AML-193 (cell line): Measurements from ENCODE around the gene CYP46A1.
"Not testable (repeated sequence)": the region's sequence is repeated elsewhere in the genome, so short reads cannot be mapped to it uniquely, and the experiment has no call there.

Experiments used
- DNase-seq, 2 experiments: peaks; one replicate each; lab custom pipeline; 2025; lab: John Stamatoyannopoulos, UW

Gene CYP46A1

DNA sequence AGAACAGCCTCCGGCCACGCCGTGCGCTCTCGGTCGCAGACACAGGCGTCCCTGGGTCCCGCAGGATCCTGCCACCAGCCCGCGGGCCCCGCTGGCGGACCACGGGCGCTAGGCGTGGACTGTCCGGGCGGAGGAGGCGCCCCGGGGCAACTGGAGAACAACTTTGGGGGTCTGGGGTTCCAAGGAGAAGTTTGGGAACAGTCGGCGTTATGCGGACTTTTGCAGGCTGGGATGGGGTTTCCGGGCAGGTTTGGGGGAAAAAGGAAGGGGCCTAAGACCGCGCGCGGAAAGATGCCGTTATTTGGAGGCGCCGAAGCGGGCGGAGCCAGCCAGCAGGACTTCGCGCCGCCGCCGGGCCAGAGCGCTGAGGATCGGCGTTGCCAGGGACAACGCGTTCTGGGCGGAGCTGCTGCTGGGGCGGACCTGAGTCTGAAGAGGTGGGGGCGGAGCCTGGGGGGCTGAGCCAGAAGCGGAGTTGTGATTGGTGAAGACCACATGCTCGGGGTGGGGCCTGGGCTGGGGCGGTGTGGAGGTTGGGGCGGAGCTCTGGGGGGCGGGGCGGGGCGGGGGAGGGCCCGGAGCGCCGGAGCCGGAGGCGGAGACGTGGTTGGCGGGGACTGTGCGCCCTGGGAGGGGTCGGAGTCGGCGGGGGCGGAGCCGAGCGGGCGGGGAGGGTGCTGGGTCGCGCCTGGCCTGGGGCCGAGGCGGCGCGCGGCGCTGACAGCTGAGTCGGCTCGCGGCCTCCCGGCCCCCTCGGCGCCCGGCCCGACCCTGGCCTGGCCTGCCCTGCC is at the start of gene CYP46A1:
Gene CYP46A1, plus strand, starts transcription at position 680 of the 791 bp plus-strand sequence. CDS start 120 bp downstream, outside the sequence.
- DNase-seq: peak; percentile 92 to 96

DNA sequence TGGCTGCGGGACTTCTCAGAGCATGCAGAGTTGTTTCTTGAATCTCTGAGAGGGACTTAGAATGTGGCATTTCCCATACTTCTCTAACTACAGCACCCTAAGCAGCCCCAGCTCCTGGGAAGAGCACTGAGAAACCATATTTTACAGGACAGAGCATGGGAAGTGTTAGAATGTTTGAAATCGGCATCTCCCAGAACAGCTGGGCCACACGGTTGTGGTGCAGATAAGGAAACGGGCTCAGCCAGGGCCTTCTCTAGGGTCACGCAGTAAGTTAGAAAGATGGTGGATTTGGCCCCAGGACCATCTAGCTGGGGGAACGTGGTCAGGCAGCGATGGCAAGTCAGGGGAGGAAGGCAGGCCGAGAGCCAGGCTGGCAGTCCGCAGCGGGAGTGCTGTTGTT is 49.7 kb upstream of the CYP46A1 start:
- DNase-seq: no peak

DNA sequence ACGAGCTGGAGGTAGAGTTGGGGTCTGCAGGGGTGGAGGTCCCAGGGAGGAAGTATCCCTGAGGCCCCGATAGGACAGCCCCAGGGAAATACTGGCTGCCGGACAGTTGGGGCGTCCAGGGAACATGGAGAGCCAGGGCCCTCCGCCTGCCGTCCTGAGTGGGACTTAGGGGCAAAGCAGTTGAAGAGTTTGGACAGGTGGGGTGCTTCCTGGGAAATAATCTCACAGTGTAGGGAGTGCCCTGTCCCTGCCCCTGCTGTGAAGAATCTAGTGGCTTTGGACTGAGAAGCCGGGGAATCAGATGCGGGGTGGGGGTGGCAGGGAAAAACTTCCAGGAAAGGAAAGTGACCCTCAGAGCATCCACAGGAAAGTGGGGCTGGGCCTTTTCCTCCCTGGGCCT is 49.0 kb upstream of the CYP46A1 start:
- no peak for DNase-seq

DNA sequence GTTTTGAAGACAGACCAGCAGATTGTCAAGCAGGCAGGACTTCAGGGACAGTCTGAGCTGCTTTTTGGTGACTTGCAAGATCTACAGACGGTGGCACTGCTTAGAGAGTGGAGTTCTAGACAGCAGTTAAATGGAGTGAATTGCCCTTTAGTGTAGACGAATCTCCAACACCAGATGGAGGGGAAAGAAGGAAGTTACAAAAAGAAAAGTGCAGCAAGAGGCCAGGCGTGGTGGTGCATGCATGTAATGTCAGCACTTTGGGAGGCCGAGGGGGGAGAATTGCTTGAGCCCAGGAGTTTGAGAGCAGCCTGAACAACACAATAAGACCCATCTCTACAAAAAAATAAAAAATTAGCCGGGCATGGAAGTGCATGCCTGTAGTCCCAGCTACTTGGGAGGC is 47.6 kb upstream of the CYP46A1 start:
- DNase-seq: peak in 1 of 2 experiments; percentile 1

DNA sequence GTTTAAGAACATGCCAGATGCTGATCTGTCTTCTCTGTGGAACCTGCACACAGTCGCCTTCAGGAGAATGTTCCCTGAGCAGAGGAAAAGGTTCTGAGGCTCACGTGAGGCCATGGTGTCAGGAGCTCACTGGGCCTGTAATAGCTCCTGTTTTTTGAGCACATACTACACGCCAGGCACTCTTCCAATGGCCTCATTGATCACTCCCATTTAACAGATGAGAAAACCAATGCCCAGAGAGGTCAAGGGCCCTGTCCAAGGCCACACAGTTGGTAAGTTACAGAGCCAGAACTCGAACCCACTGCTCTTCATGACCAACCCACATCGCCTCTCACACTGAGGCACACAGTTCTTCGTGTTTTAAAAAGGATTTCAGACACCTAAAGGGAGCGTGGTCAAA is 46.5 kb upstream of the CYP46A1 start:
- no peak for DNase-seq

DNA sequence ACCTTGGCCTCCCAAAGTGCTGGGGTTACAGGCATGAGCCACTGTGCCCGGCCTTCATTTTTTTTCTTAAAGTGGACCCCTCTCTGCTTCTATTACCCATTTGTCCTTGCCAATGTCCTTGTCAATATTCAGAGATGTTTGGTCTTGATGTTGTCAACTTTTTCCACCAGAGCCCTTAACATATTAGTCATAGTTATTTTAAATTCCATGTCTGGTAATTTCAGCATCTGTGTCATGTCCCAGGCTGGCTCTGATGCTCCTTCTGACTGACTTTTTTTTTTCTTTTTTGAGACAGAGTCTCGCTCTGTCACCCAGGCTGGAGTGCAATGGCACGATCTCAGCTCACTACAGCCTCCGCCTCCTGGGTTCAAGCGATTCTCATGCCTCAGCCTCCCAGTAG is 41.3 kb upstream of the CYP46A1 start:
- DNase-seq: not testable (repeated sequence)

DNA sequence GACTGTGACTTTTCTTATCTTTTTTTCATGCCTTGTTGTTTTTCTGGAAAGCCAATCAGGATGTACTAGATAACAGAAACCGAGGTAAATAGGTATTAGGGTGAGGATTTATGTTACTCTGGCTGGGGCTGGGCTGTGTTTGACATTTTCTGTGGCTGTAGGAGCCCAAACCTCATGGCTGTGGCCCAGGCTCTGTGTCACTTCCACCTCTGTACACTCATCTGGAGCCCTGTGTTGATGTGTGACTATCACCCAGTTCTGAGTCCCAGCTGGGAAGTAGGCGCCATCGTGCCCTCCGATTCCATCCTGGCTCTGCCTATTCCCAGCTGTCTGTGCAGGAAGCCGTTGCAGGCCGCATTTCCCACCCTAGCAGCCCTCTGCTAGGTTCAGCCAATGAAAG is 40.8 kb upstream of the CYP46A1 start:
- no peak for DNase-seq

DNA sequence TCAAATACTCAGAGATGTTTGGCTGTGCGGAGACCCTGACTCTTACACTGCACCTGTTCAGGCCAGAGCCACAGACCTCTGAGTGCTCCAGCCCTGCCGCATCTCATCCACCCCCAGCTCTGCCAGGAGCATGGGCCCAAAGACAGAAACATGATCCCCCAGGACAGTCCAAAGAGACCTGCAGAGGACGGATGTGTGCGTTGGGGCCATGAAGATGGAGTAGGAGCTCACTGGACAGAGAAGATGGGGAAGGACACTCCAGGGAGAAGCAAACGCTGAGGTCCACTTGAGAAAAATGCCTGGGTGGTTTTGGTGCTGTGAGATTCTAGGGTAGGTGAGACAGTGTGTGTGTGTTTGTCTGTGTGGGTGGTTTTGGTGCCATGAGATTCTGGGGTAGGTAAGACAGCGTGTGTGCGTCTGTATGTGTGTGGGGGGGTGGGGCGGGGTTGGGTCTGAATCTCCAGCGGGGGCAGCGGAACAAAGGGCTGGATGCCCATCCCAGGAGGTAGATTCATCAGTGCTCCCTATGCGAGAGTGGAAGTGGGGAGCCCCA is 40.0 kb upstream of the CYP46A1 start:
- no peak for DNase-seq

DNA sequence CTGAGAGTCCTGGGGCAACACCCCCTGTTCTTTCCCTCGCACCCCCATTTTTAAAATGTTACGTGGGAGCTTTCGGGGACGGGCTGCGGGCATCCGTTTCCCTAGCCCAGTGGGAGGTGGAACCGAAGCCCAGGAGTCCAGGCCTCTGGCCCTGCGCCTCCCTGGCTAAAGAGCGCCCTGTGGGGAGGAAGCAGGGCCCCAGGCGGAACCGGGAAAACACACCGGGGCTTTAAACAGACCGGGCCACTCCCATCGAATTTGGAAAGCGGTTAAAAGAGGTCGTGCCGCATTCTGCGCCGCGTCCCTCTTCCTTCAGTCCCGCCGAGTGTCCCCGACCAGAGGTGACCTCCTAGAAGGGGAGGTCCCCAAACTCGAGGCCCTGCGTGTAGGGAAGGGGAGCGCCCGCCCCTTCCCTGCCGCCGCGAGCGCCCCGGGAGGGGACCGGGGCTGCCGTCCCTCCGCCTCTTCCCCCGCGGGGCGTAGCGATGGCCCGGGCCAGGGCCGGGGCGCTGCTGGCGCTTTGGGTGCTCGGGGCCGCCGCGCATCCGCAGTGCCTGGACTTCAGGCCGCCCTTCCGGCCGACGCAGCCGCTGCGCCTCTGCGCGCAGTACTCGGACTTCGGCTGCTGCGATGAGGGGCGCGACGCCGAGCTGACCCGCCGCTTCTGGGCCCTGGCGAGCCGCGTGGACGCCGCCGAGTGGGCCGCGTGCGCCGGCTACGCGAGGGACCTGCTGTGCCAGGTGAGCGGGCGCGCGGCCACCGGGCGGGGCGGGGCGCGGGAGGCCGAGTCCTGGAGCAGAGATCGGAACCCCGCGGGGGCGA is 39.2 kb upstream of the CYP46A1 start, which contains the start of gene HHIPL1:
Gene HHIPL1, plus strand, starts transcription at position 407 of the 822 bp plus-strand sequence. Its CDS starts 79 bp downstream, at position 486.
- no peak for DNase-seq

DNA sequence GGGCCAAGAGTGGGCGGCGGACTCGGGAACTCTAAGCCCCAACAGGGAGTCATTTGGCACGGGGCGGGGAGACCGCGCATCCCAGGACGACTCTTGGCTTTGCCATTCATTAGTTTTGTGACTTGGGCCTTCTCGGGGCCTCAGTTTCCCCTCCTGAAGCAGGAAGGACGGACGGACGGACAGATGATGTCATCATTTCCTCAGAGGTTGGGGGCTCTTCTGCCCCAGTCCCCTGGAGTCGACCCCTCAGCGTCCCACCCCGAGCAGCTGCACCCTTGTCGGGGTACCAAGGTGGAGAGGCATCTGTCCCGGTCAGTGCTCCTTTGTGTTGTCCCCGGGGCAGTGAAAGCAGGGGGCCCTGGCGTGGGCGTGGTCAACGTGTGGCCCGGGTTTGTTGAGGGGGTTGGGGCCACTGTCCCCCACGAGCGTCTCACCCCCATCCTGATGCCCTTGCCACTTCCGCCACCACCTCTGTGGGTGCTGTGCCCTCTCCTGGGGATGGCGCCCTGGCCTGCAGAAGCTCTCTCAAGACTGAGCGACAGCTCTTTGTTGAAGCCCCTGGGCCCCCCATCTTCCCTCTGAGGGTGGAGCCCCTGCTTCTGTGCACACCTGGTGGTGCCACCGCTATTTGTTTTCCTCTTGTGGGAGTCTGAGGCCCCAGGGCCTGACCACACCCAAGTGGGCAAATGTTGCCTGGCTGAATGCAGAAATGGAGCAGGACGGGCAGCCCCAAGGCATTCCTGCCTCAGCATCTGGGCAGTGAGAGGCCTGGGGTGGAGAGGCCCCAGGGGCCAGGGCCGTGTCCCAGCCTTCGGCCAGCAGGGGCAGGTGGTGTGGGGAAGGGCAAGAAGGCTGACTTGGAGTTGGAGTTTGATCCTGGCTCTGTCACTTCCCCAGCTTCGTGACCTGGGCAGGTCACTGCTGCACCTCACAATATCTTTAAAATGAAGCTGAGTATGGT is 38.3 kb upstream of the CYP46A1 start:
- DNase-seq: no peak

DNA sequence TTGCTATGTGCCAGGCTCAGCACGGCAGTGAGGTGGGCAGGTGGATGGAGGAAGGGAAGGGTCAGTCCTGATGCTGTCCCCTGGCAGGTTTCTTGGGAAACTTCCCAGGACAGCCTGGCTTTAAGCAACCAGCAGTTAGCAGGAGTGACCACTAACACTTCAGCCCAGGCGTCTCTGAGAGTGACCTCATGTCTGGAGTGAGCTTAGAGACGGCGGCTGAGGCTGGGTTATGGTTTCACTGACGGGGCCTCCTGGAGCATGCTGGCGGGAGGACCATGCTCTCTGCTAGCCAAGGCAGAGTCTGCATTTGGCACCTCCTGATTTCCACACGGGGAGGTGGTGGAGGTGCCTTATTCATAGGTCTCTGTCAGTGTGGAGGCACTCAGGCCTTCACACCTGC is 36.7 kb upstream of the CYP46A1 start:
- no peak for DNase-seq

DNA sequence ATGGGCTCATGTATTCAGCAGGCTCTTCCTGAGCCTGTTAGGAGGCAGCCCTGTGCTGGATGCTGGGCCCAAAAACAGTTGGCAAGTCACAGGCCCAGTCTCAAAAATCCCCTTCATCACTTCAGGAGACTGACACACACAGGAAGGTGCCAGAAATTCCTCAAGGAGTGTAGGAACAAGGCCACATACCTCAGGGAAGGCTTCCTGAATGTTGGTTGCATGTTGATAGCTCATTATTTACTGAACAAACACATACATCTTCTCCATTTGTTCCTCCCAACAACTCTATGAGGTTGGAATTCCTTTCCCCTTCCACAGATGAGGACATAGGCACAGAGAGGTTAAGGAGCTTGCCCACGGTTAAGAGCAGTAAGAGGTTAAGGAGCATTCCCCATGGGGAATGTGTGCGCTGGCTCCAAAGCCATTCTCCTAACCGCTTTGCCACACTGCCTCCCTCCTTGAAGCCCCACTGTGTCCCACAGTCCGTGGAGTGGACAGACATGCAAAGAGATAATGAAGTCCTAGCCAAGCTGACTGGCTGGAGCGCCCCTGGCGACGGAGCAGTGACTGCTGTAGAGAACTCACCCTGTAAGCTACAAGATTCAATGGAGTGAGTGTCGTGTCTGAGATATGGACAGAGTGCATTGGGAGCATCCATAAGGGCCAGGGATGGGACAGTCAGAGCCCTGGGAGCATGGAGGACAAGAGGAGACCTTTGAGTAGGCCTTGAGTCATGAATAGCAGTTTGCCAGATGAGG is 35.9 kb upstream of the CYP46A1 start:
- DNase-seq: no peak

DNA sequence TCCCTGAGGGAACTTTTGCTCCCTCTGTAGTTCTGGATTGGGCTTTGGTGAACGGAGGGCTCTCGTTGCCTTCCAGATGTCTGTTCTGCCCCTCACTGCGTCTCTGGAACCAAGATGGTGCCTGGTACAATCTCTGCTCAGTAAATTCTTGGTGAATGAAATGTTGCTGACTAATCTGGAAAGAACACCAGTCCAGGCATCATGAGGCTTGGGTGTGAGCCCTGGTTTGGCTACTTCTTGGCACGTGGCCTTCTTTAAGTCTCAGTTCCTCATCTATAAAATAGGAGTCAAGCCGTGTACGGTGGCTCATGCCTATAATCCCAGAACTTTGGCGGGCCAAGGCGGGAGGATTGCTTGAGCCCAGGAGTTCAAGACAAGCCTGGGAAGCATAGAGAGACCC is 34.9 kb upstream of the CYP46A1 start:
- DNase-seq: no peak

DNA sequence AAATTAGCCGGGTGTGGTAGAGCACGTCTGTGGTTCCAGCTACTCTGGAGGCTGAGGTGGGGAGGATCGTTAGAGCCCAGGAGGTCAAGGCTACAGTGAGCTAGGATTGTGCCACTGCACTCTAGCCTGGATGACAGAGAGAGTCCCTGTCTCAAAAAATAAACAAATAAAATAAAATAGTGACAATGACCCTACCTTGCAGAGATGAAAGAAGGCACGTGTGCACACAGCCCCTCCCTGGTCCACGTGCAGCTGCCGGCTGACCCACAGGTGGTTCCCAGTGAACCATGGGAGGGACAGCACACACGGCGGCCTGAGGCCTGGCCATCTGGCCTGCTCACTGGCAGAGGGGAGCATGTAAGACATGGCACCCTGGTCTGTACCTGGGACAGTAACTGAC is 34.5 kb upstream of the CYP46A1 start:
- DNase-seq: no peak

DNA sequence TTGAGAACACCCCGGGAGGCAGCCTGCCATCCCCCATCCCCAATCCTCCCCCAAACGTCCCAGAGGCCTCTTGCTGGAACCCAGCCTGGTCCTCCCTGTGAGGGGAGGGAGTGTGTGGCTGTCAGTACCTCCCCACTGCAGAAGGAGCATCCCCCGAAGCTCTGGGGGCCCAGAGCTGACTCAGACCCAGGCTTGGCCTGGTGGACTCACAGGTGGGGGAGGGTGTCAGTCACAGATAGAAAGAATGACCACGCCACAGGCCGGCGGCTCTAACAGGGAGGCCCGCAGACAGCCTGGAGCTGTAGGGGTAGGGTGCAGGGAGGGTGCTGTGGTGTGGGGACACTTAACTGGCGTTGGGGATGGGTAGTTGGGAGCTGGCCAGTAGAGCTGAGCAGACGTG is 33.9 kb upstream of the CYP46A1 start:
- no peak for DNase-seq

DNA sequence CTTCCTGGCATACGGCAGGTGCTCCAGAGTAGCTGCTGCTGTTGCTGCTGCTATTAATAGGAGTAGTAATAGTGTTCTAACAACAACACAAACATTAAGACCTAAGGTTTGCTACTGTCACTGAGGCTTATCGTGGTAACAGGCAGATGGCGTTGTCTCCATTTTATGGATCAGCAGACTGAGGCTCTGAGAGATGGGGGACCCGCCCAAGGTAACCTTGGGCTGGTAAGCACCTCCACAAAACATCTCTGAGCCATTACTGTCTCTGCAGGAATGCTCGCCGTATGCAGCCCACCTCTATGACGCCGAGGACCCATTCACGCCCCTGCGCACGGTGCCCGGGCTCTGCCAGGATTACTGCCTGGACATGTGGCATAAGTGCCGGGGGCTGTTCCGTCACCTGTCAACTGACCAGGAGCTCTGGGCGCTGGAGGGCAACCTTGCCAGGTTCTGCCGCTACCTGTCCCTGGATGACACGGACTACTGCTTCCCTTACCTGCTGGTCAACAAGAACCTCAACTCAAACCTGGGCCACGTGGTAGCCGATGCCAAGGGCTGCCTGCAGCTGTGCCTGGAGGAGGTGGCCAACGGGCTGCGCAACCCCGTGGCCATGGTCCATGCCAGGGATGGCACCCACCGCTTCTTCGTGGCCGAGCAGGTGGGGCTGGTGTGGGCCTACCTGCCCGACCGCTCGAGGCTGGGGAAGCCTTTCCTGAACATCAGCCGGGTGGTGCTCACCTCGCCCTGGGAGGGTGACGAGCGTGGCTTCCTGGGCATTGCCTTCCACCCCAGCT is 31.9 kb upstream of the CYP46A1 start:
- no peak for DNase-seq

DNA sequence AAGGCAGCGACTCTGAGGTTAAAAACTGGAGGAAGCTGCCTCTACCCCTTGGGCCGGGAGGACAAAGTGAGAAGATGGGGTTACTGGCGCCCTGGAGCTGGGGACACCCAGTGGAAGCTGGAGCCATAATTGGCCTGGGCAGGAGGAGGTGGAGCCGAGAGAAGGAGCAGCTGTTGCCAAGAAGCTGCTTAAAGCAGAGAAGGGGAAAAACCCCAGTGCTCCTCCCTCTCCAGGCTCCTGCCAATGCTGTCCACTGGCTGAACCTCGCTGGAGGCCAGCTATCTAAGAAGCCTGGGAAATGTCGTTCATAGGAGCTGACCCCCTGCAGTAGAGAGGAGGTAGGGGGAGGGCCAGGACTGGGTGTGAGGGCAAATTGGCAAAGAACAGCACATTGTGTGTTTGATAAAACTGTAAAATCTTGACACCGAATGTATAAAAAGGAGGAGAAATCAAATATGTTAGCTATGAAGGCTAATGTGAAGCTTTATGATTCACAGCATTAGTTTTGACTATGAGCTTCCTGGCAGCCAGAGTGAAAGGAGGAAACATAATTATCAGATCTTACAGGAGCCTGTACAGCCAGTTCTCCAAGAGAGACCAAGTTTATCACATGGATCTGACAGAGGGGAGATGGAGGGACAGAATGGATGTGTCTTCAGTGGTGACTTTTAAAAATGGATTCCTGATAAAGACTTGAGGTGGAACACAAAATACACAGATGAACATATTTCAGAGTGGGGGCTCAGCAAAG is 29.7 kb upstream of the CYP46A1 start:
- no peak for DNase-seq

DNA sequence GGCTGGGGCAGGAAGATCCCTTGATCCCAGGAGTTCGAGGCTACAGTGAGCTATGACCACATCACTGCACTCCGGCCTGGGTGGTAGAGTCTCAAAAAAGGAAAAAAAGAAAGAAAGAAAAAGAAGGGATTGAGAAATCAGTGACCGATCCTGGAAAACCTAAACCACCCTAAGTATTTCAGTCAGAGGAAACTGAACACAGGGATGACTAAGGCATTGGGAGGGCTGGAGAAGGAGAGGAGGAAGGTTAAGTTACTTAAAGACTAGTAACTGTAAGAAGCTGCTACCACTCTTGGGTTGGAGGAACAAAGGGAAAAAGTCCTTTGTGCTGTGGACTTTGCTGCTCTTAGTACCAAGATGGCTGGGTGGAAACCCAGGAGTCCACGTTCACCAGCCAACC is 28.6 kb upstream of the CYP46A1 start:
- no peak for DNase-seq

DNA sequence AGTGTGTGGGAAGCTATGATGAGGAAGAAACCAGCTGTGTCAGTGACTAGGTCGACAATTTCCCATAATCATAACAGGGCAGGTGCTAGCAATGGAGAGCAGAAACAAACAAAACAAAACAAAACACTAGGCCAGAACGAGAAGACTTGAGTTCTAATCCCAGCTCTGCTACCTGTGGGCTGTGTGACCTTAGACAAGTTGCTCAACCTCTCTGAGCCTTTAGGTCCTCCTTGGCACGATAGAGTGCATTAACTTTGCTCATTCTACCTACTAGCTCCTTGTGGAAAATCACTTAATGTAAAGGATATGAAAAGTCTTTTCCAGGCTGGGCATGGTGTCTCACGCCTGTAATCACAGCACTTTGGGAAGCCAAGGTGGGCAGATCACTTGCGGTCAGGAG is 27.9 kb upstream of the CYP46A1 start:
- DNase-seq: no peak
